Adrenal gland (tissue), 5 donors: Measurements from ENCODE around the gene CHD2.

Experiments
- POLR2A ChIP-seq, 2 donors: fragments of 450-650 bp; IDR thresholded peaks; one replicate each; pipeline ENCODE4 v1.6.1; 2017; ENCODE audit warnings: antibody characterized with exemption in 2 of 2, mild to moderate bottlenecking in 2 of 2, moderate library complexity in 1 of 2
- TF ChIP-seq, protein P1 (sequence below), 6 experiments: fragments of 450-650 bp in 4 of 6; fragments of 200-600 bp in 2 of 6; sonication (generic) in 1 of 6; IDR thresholded peaks; 1 replicate in 5 of 6; 2 replicates in 1 of 6; pipeline versions ENCODE4 v1.5.1 to v1.8.0; 2016 to 2021; ENCODE audit warnings: antibody characterized with exemption in 6 of 6, mild to moderate bottlenecking in 2 of 6, moderate library complexity in 1 of 6
- donor health status: DM: no; HTN: no; CAD: no.

DNA sequence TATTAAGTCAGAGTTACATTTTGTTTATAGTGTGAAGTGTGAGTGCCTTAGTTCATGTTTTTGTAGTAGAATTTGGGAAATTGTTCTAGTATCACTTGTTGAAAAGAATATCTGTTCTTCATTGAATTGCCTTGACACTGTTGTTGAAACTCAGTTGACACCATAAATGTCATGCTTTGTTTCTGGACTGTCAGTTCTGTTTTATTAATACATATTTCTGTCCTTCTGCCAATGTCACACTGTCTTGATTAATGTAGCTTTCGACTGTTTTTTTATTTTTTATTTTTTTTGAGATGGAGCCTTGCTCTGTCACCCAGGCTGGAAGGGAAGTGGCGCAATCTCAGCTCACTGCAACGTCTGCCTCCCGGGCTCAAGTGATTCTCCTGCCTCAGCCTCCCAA lies 59.1 kb downstream of the CHD2 start:
- TF ChIP-seq, protein P1, sequence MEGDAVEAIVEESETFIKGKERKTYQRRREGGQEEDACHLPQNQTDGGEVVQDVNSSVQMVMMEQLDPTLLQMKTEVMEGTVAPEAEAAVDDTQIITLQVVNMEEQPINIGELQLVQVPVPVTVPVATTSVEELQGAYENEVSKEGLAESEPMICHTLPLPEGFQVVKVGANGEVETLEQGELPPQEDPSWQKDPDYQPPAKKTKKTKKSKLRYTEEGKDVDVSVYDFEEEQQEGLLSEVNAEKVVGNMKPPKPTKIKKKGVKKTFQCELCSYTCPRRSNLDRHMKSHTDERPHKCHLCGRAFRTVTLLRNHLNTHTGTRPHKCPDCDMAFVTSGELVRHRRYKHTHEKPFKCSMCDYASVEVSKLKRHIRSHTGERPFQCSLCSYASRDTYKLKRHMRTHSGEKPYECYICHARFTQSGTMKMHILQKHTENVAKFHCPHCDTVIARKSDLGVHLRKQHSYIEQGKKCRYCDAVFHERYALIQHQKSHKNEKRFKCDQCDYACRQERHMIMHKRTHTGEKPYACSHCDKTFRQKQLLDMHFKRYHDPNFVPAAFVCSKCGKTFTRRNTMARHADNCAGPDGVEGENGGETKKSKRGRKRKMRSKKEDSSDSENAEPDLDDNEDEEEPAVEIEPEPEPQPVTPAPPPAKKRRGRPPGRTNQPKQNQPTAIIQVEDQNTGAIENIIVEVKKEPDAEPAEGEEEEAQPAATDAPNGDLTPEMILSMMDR (IDR thresholded peaks at IDR 0.05) = no peak
- TF ChIP-seq POLR2A (IDR thresholded peaks at IDR 0.05) = no peak
